Measurements from ENCODE around the gene TMEFF1. TPM values are rescaled to one million over a fixed set of nuclear protein-coding genes. Genes with fewer than 3 reads are reported as not detected.

Gene TMEFF1
- total RNA-seq, 4 donors from 2014 or later, result 8.4 TPM; not detected in 3

DNA sequence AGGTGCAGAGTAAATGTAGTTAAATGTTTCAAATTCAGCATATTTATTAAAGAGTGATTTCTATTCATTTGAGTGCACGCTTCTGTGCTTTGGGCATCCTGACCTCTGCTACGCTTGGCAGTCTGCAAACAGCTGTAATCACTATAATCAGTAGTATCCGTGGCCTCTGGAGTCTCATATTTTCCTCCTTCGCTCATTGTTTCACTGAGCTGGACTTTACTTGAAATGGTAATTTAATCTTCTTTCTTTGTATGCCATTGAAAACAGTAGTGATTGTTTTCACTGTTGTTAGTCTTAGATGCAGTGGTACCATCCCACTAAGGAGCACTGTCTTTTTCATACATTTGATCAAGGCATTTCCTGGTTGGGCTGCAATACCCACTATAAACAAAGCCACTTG, 61.5 kb downstream of the TMEFF1 start:
- H3K27me3 ChIP-seq, result no peaks in the 10 kb centered on the region
- no peaks in the 10 kb centered on the region for H3K4me1 ChIP-seq
- H3K4me3 ChIP-seq, result no peak overlapping the region
- no peak for TF ChIP-seq POLR2A (IDR thresholded peaks at IDR 0.05)
- TF ChIP-seq, protein P1, sequence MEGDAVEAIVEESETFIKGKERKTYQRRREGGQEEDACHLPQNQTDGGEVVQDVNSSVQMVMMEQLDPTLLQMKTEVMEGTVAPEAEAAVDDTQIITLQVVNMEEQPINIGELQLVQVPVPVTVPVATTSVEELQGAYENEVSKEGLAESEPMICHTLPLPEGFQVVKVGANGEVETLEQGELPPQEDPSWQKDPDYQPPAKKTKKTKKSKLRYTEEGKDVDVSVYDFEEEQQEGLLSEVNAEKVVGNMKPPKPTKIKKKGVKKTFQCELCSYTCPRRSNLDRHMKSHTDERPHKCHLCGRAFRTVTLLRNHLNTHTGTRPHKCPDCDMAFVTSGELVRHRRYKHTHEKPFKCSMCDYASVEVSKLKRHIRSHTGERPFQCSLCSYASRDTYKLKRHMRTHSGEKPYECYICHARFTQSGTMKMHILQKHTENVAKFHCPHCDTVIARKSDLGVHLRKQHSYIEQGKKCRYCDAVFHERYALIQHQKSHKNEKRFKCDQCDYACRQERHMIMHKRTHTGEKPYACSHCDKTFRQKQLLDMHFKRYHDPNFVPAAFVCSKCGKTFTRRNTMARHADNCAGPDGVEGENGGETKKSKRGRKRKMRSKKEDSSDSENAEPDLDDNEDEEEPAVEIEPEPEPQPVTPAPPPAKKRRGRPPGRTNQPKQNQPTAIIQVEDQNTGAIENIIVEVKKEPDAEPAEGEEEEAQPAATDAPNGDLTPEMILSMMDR (IDR thresholded peaks at IDR 0.05), result no peak
- DNase-seq, result no peak
- H3K9me3 ChIP-seq, result no peaks in the 10 kb centered on the region
- no peak overlapping the region for H3K27ac ChIP-seq
- intact Hi-C loops (cut with DNase I; ENCODE audit: low total_unique reads), result no loop called here
- no peaks in the 10 kb centered on the region for H3K36me3 ChIP-seq

DNA sequence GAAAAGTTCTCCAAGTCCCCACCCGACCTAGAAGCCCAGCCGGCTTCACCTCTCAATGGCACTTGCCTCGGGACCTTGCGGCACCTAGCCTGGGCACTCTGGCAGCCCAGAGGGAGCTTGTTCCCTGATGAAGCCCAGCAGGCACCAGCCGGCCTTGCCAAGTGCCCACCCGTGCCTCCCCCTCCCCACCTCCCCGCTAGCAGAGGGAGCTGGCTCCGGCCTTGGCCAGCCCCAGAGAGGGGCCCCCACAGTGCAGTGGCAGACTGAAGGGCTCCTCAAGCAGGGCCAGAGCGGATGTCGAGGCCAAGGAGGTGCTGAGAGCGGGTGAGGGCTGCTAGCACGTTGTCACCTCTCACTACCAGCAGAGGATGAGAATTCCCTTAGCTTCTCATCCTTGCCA, 67.4 kb downstream of the TMEFF1 start:
- no peak overlapping the region for H3K27ac ChIP-seq
- H3K4me1 ChIP-seq, result no peaks in the 10 kb centered on the region
- no peak for DNase-seq
- no peak for TF ChIP-seq POLR2A (IDR thresholded peaks at IDR 0.05)
- TF ChIP-seq, protein P1 (IDR thresholded peaks at IDR 0.05), result no peak
- H3K36me3 ChIP-seq, result no peaks in the 10 kb centered on the region
- H3K9me3 ChIP-seq, result no peaks in the 10 kb centered on the region
- intact Hi-C loops (cut with DNase I; ENCODE audit: low total_unique reads), result no loop called here
- H3K27me3 ChIP-seq, result no peaks in the 10 kb centered on the region
- H3K4me3 ChIP-seq, result no peak overlapping the region

DNA sequence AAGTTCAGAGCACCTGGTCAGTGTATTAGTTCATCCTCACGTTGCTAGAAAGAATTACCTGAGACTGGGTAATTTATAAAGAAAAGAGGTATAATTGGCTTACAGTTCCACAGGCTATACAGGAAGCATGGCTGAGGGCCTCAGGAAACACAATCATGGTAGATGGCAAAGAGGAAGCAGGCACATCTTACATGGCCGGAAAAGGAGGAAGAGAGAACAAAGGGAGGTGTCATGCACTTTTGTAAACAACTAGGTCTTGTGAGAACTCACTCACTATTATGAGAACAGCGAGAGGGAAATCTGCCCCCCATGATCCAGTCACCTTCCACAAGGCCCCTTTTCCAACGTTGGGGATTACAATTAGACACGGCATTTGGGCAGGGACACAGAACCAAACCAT, 76.1 kb downstream of the TMEFF1 start:
- no peak for TF ChIP-seq POLR2A (IDR thresholded peaks at IDR 0.05)
- TF ChIP-seq, protein P1 (IDR thresholded peaks at IDR 0.05), result no peak
- DNase-seq, result no peak
- Histone ChIP-seq H3K36me3 (no peaks in the 10 kb centered on the region), H3K9me3 (no peaks in the 10 kb centered on the region), H3K27me3 (no peaks in the 10 kb centered on the region), H3K27ac (no peak overlapping the region), H3K4me3 (no peak overlapping the region), H3K4me1 (no peaks in the 10 kb centered on the region)
- intact Hi-C loops (cut with DNase I; ENCODE audit: low total_unique reads), result no loop called here

DNA sequence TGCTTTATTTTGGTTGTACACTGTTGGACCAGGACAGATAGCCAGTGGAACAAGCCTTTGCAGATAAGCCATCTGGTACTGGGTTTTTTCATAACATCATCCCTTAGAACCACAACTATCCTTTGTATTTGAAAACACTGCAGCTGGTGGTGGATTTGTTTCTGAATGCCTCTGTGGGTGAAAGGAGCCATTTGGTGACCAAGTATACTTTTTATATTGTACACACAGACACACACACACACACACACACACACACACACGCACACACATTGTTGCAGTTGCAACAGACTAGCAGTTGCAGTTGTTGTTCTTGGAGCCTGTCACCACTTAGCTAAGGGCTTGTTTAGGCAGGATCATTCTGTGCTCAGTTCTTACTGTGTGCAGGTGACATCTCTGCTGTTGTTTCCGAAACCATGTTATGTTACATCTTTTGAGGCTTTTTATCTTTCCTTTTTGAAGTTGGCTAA, 82.0 kb downstream of the TMEFF1 start:
- intact Hi-C loops (cut with DNase I; ENCODE audit: low total_unique reads), result no loop called here
- Histone ChIP-seq H3K9me3 (no peaks in the 10 kb centered on the region), H3K4me3 (no peak overlapping the region), H3K4me1 (no peaks in the 10 kb centered on the region), H3K36me3 (no peaks in the 10 kb centered on the region), H3K27me3 (no peaks in the 10 kb centered on the region), H3K27ac (no peak overlapping the region)
- DNase-seq, result no peak
- TF ChIP-seq, protein P1 (IDR thresholded peaks at IDR 0.05), result no peak
- TF ChIP-seq POLR2A (IDR thresholded peaks at IDR 0.05), result no peak

DNA sequence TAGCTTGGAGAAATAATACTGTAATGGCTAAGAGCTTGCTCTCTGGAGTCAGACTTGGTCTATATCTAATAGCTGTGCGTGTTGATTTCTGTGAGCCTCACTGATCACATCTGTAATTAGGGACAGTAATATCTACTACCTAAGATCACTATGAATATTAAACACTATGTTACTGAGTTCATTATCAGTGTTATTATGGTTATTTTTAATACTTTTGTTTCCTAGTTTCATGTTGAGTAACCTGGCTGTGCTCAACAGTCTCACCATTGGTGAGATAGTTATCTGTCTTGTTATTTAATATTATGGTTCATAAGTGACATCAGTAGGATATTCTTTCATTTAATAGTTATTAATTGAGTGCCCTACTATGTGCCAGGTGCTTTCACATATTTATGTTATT, 82.5 kb downstream of the TMEFF1 start:
- no peak overlapping the region for H3K27ac ChIP-seq
- H3K4me1 ChIP-seq, result no peaks in the 10 kb centered on the region
- H3K36me3 ChIP-seq, result no peaks in the 10 kb centered on the region
- no peak for DNase-seq
- TF ChIP-seq, protein P1 (IDR thresholded peaks at IDR 0.05), result no peak
- no peak for TF ChIP-seq POLR2A (IDR thresholded peaks at IDR 0.05)
- H3K4me3 ChIP-seq, result no peak overlapping the region
- no peaks in the 10 kb centered on the region for H3K9me3 ChIP-seq
- H3K27me3 ChIP-seq, result no peaks in the 10 kb centered on the region
- intact Hi-C loops (cut with DNase I; ENCODE audit: low total_unique reads), result no loop called here
